OCI-LY7 (cell line): Measurements from ENCODE around the gene TM9SF3. TPM values are rescaled to one million over a fixed set of nuclear protein-coding genes. Genes with fewer than 3 reads are reported as not detected.
A peak's percentile ranks its signal among the peaks of the same experiment; 100 is the strongest.

ENCODE experiments used
- BruUV-seq: library from RNA; stranded (reverse); fragments of 400-500 nt; replicated peaks from 2 replicates; lab custom pipeline; 2021; lab: Mats Ljungman, UMichigan
- CTCF ChIA-PET: fragments of 300-600 bp; sonication (Branson Sonifier 250); formaldehyde crosslinking; loops from one replicate; lab custom pipeline; 2022; ENCODE audit warnings: antibody characterized with exemption; ENCODE audit not compliant: unreplicated experiment; lab: Charles Lee
- POLR2A ChIA-PET: fragments of 300-600 bp; sonication (Branson Sonifier 250); formaldehyde crosslinking; loops from one replicate; lab custom pipeline; 2022; ENCODE audit warnings: antibody characterized with exemption; lab: Charles Lee
- DNase-seq: peaks from one replicate; pipeline ENCODE4 v3.0.0-alpha.2; 2015; ENCODE audit warnings: low spot score
- H2AFZ ChIP-seq: fragments of 200-600 bp; sonication (generic), shearing (Covaris generic); 2 replicates; pipeline ENCODE4 v1.6.1; 2014; ENCODE audit warnings: mild to moderate bottlenecking, antibody characterized with exemption, low read length, moderate library complexity
- H3K27ac ChIP-seq: fragments of 200-600 bp; sonication (generic); 2 replicates; pipeline ENCODE4 v1.5.1; 2014; ENCODE audit warnings: mixed run types, low read depth, mild to moderate bottlenecking, moderate library complexity, low read length, inconsistent platforms; ENCODE audit not compliant: poor library complexity, severe bottlenecking
- H3K36me3 ChIP-seq: fragments of 200-600 bp; sonication (generic); 2 replicates; pipeline ENCODE4 v1.6.1; 2014; ENCODE audit warnings: mild to moderate bottlenecking, antibody characterized with exemption, low read length, moderate library complexity, mixed read lengths; ENCODE audit not compliant: insufficient read depth
- H3K4me1 ChIP-seq: fragments of 200-600 bp; sonication (generic); 2 replicates; pipeline ENCODE4 v1.5.1; 2014; ENCODE audit warnings: mild to moderate bottlenecking, low read length; ENCODE audit not compliant: insufficient read depth, poor library complexity, severe bottlenecking
- H3K4me2 ChIP-seq: fragments of 200-600 bp; sonication (generic); 2 replicates; pipeline ENCODE4 v1.6.1; 2014; ENCODE audit warnings: mild to moderate bottlenecking, low read length
- H3K4me3 ChIP-seq: fragments of 200-600 bp; sonication (generic); 2 replicates; pipeline ENCODE4 v1.5.1; 2014; ENCODE audit warnings: mild to moderate bottlenecking, low read depth, low read length; ENCODE audit not compliant: poor library complexity, severe bottlenecking
- H3K79me2 ChIP-seq: fragments of 200-600 bp; sonication (generic); 2 replicates; pipeline ENCODE4 v1.6.1; 2016; ENCODE audit warnings: low read depth, mild to moderate bottlenecking, low read length, moderate library complexity, mixed read lengths; ENCODE audit not compliant: insufficient read depth
- H3K9me2 ChIP-seq: fragments of 200-600 bp; sonication (generic); 2 replicates; pipeline ENCODE4 v1.6.1; 2016; ENCODE audit warnings: mild to moderate bottlenecking, low read length, mixed read lengths; ENCODE audit not compliant: insufficient read depth
- H3K9me3 ChIP-seq: fragments of 200-600 bp; sonication (generic); 2 replicates; pipeline ENCODE4 v1.6.1; 2014; ENCODE audit warnings: mild to moderate bottlenecking, mixed run types, low read length, mixed read lengths
- H4K20me1 ChIP-seq: fragments of 200-600 bp; sonication (generic); 2 replicates; pipeline ENCODE4 v1.6.1; 2014; ENCODE audit warnings: mild to moderate bottlenecking, antibody characterized with exemption, low read length, moderate library complexity, mixed read lengths; ENCODE audit not compliant: insufficient read depth
- CTCF ChIP-seq: fragments of 200-600 bp; sonication (generic); conservative IDR thresholded peaks from 2 replicates; pipeline ENCODE4 v1.5.1; 2014; ENCODE audit warnings: mild to moderate bottlenecking, antibody characterized with exemption, low read length, moderate library complexity, mixed read lengths
- EZH2phosphoT487 ChIP-seq: fragments of 200-600 bp; sonication (generic); IDR thresholded peaks from 2 replicates; pipeline ENCODE4 v1.6.1; 2018; ENCODE audit warnings: low read depth, borderline replicate concordance, mild to moderate bottlenecking, mixed run types, antibody characterized with exemption, low read length, moderate library complexity, mixed read lengths
- intact Hi-C: fragments of 100-400 bp; cut with micrococcal nuclease; formaldehyde crosslinking; loops from one replicate; pipeline ENCODE4 v1.10.0; 2022; ENCODE audit not compliant: unreplicated experiment
- total RNA-seq, 2 experiments: library from RNA; depleted of rRNA in 1 of 2; stranded (reverse); fragments of >200 nt in 1 of 2; shearing (Covaris generic) in 1 of 2; gene quantifications; 2 replicates each; pipeline ENCODE4 v1.2.3, GENCODE V29; 2014 to 2022

TM9SF3 gene
- total RNA-seq, 2 experiments from 2014 or later = 23.0 to 88.8 TPM

- H3K79me2 ChIP-seq = 0 out of 2 replicates have a peak, but pooled peaks cover 5% of the 10 kb centered on the region
- no peak for DNase-seq
- no peak overlapping the region for H3K4me2 ChIP-seq
- H3K9me2 ChIP-seq = no peaks in the 10 kb centered on the region
- no peak overlapping the region for H2AFZ ChIP-seq
- BruUV-seq = TSS peak; percentile 9
- H3K4me3 ChIP-seq = no peak overlapping the region
- intact Hi-C loops = no loop called here
- ChIA-PET POLR2A (interaction anchor here (0.6 to 1.1 kb wide), 6 partner anchors 11 to 150 kb away, joined by 3 to 6 read pairs (median 4); no protein-coding TSS in a partner anchor), CTCF (interaction anchor here (1.0 to 1.6 kb wide), 2 partner anchors 10 to 157 kb away, joined by 3 read pairs; no protein-coding TSS in a partner anchor)
- peaks cover 89% of the 10 kb centered on the region for H3K36me3 ChIP-seq
- no peaks in the 10 kb centered on the region for H3K9me3 ChIP-seq
- no peak overlapping the region for H3K27ac ChIP-seq
- H3K4me1 ChIP-seq = no peaks in the 10 kb centered on the region
- H4K20me1 ChIP-seq = no peaks in the 10 kb centered on the region
- TF ChIP-seq EZH2phosphoT487 (no peak), CTCF (no peak)
Observed at GRCh38 chr10:96632974-96633710, 46.3 kb upstream of the TM9SF3 start.

GRCh38 chr10:96627292-96627691, 40.5 kb upstream of the TM9SF3 start:
- no peak overlapping the region for H2AFZ ChIP-seq
- H3K79me2 ChIP-seq = 0 out of 2 replicates have a peak, but pooled peaks cover 5% of the 10 kb centered on the region
- no TSS peak for BruUV-seq
- H3K27ac ChIP-seq = no peak overlapping the region
- ChIA-PET POLR2A (no interaction called here), CTCF (no interaction called here)
- no peak overlapping the region for H3K4me3 ChIP-seq
- no peaks in the 10 kb centered on the region for H3K9me3 ChIP-seq
- no peak overlapping the region for H3K4me2 ChIP-seq
- no peaks in the 10 kb centered on the region for H4K20me1 ChIP-seq
- TF ChIP-seq CTCF = no peak
- TF ChIP-seq EZH2phosphoT487 = no peak
- no peak for DNase-seq
- H3K36me3 ChIP-seq = peaks cover 98% of the 10 kb centered on the region
- no peaks in the 10 kb centered on the region for H3K9me2 ChIP-seq
- no peaks in the 10 kb centered on the region for H3K4me1 ChIP-seq
- intact Hi-C loops = no loop called here

GRCh38 chr10:96626795-96627194, 40.0 kb upstream of the TM9SF3 start:
- H2AFZ ChIP-seq = no peak overlapping the region
- BruUV-seq = no TSS peak
- H3K36me3 ChIP-seq = peaks cover 98% of the 10 kb centered on the region
- intact Hi-C loops = no loop called here
- H3K79me2 ChIP-seq = 0 out of 2 replicates have a peak, but pooled peaks cover 5% of the 10 kb centered on the region
- no peak overlapping the region for H3K4me2 ChIP-seq
- H3K9me2 ChIP-seq = no peaks in the 10 kb centered on the region
- H3K9me3 ChIP-seq = no peaks in the 10 kb centered on the region
- no peaks in the 10 kb centered on the region for H4K20me1 ChIP-seq
- TF ChIP-seq CTCF = peak; percentile 56
- TF ChIP-seq EZH2phosphoT487 = no peak
- ChIA-PET CTCF (no interaction called here), POLR2A (no interaction called here)
- DNase-seq = no peak
- no peaks in the 10 kb centered on the region for H3K4me1 ChIP-seq
- H3K4me3 ChIP-seq = no peak overlapping the region
- no peak overlapping the region for H3K27ac ChIP-seq
